Measurements from ENCODE around the gene GJD4.

GRCh38 chr10:35588836-35589235 is 16.3 kb upstream of the GJD4 start:
- TF ChIP-seq CTCF (IDR thresholded peaks at IDR 0.05) (no peak), USF2 (IDR thresholded peaks at IDR 0.05) (no peak), POLR2A (IDR thresholded peaks at IDR 0.05; ENCODE audit: low read length) (no peak)
